ENCODE results near the gene HK2. TPM values are rescaled to one million over a fixed set of nuclear protein-coding genes. Genes with fewer than 3 reads are reported as not detected.

HK2 gene
- total RNA-seq, 6 experiments from 2014 or later: 0.48 to 23.0 (median 0.87) TPM

DNA sequence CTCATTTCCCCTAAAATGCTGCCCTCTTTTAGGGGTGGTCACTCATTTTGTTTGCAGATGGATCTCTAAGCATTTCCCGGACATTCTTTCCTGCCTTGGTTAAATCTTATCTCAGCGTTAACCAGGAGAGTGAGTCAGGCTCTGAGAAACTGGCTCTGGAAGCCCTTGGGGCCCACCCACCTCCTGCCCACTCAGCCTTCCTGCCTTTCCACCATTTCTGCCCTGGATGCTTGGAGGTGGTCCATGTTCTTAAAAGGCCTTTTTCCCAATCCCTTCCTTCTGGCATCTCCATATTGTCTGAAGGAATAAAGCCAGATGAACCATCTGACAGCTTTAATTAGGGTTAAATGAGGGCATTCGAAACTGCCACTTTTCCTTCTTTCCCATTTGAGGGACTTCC lies 9.5 kb downstream of the HK2 start:
- Histone ChIP-seq H3K36me3 (no peaks in the 10 kb centered on the region), H3K9me3 (no peaks in the 10 kb centered on the region), H3K4me1 (no peaks in the 10 kb centered on the region), H3K27me3 (no peaks in the 10 kb centered on the region), H3K4me3 (no peak overlapping the region), H3K27ac (no peak overlapping the region)
- ATAC-seq (no peak), DNase-seq (no peak)
- TF ChIP-seq, protein P1, sequence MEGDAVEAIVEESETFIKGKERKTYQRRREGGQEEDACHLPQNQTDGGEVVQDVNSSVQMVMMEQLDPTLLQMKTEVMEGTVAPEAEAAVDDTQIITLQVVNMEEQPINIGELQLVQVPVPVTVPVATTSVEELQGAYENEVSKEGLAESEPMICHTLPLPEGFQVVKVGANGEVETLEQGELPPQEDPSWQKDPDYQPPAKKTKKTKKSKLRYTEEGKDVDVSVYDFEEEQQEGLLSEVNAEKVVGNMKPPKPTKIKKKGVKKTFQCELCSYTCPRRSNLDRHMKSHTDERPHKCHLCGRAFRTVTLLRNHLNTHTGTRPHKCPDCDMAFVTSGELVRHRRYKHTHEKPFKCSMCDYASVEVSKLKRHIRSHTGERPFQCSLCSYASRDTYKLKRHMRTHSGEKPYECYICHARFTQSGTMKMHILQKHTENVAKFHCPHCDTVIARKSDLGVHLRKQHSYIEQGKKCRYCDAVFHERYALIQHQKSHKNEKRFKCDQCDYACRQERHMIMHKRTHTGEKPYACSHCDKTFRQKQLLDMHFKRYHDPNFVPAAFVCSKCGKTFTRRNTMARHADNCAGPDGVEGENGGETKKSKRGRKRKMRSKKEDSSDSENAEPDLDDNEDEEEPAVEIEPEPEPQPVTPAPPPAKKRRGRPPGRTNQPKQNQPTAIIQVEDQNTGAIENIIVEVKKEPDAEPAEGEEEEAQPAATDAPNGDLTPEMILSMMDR (IDR thresholded peaks at IDR 0.05): no peak
- no peak for TF ChIP-seq POLR2A (IDR thresholded peaks at IDR 0.05)
- intact Hi-C loops (cut with DNase I): no loop called here
- 52% methylated on average over 3 of the region's 3 CpGs for WGBS (ENCODE audit: insufficient coverage, low coverage, low lambda C conversion rate, missing lambda C conversion rate)

DNA sequence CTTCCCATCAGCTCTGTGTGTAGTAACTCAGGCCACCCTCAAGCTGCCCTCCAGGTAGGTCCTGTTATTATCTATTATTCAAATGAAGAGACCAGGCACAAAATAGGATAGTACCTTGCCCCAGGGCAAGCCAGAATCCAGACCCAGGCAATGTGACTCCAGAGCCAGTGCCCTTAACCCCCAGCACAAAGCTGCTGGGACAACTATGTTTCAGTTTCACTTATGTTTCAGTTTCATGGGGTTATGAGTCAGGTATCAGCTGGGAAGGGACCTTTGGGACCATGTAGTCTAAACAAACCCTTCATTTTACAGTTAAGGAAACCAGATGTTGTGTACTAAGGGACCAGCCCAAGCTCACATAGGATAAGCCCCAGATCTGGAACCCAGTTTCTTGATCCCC lies 10.0 kb downstream of the HK2 start:
- Histone ChIP-seq H3K36me3 (no peaks in the 10 kb centered on the region), H3K27me3 (no peaks in the 10 kb centered on the region), H3K4me3 (no peak overlapping the region), H3K27ac (no peak overlapping the region), H3K4me1 (no peaks in the 10 kb centered on the region), H3K9me3 (no peaks in the 10 kb centered on the region)
- DNase-seq (no peak), ATAC-seq (peak in 3 of 4 donors; percentile 39 to 80 (median 55))
- intact Hi-C loops (cut with DNase I): no loop called here
- no peak for TF ChIP-seq POLR2A (IDR thresholded peaks at IDR 0.05)
- TF ChIP-seq, protein P1 (IDR thresholded peaks at IDR 0.05): no peak

DNA sequence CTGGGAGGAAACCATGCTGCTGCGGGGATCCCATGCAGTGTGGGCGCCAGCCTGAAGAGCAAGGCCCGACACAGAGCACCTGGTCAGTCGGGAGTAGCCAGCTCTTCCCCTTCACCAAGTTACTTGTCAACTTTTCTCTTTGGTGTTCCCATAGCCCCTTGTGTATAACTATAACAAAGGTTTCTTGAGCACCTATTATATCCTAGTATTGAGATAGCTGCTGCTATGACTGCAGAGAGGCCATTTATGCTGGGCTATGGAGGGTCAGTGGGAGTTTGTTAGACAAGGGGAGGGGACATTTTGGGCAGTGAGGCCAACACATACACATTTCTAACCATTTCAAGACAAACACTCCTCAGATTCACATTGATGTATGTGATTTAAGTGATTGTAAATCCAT lies 10.8 kb downstream of the HK2 start:
- DNase-seq: no peak
- Histone ChIP-seq H3K9me3 (no peaks in the 10 kb centered on the region), H3K4me1 (no peaks in the 10 kb centered on the region), H3K27me3 (no peaks in the 10 kb centered on the region), H3K36me3 (no peaks in the 10 kb centered on the region), H3K27ac (no peak overlapping the region), H3K4me3 (no peak overlapping the region)
- intact Hi-C loops (cut with DNase I): no loop called here
- no peak for ATAC-seq
- 80% methylated on average over 1 of the region's 4 CpGs for WGBS (ENCODE audit: insufficient coverage, low coverage, low lambda C conversion rate, missing lambda C conversion rate)
- TF ChIP-seq POLR2A (IDR thresholded peaks at IDR 0.05): no peak
- TF ChIP-seq, protein P1 (IDR thresholded peaks at IDR 0.05): no peak

DNA sequence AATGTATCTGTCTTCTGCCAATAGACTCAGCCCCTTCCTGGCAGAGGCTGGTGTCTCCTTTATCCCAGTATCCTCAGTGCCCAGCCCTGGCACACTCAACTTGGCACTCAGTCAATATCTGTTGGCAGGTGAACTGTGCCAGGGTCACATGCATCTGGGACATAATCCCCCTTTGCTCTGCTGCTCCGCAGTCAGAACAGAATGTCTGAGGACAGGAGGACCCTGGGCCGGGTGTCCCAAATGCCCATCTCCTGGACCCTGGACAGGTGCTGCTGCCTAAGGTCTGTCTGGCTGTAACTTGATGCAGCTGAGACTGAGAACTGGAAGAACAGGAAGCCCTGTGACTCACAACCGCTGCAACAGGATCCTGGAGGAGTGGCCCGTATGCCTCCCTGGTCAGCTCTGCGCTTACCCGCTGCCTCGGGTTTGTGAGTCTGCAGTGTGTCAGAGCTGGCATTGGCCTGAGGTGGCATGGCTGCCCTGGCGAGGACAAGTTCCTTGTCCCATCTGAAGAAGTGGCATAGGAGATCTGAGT lies 11.4 kb downstream of the HK2 start:
- DNase-seq (peak; percentile 55 to 73 (median 60)), ATAC-seq (peak; percentile 65 to 77 (median 72))
- no peaks in the 10 kb centered on the region for H3K27me3 ChIP-seq
- TF ChIP-seq, protein P1 (IDR thresholded peaks at IDR 0.05): no peak
- no peak for TF ChIP-seq POLR2A (IDR thresholded peaks at IDR 0.05)
- H3K4me1 ChIP-seq: no peaks in the 10 kb centered on the region
- 40% methylated on average over 3 of the region's 8 CpGs for WGBS (ENCODE audit: insufficient coverage, low coverage, low lambda C conversion rate, missing lambda C conversion rate)
- H3K36me3 ChIP-seq: no peaks in the 10 kb centered on the region
- H3K9me3 ChIP-seq: no peaks in the 10 kb centered on the region
- H3K27ac ChIP-seq: no peak overlapping the region
- no peak overlapping the region for H3K4me3 ChIP-seq
- intact Hi-C loops (cut with DNase I): no loop called here

DNA sequence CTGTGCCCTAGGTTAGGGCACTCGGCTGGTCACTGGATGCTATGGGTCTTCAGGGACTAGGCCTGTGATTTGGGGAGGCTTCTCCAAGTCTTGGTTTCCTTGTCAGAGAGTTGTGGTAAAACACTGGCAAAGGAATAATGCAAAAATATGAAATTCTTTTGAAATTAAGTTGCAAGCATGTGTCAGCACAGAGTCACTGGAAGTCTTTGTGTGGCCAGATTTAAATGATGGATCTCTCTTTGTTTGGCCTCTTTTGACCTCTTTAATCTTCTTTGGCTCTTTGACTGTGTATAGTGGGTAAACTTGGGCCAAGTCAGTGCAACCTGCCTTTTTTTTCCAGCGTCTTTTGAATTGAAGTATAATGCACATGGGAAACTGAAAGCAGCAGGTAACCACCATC lies 12.1 kb downstream of the HK2 start:
- intact Hi-C loops (cut with DNase I): no loop called here
- no peaks in the 10 kb centered on the region for H3K36me3 ChIP-seq
- no peak overlapping the region for H3K4me3 ChIP-seq
- WGBS (ENCODE audit: insufficient coverage, low coverage, low lambda C conversion rate, missing lambda C conversion rate): 60% methylated on average over 2 of the region's 2 CpGs
- ATAC-seq (no peak), DNase-seq (no peak)
- H3K9me3 ChIP-seq: no peaks in the 10 kb centered on the region
- no peaks in the 10 kb centered on the region for H3K27me3 ChIP-seq
- H3K27ac ChIP-seq: no peak overlapping the region
- TF ChIP-seq POLR2A (IDR thresholded peaks at IDR 0.05): no peak
- TF ChIP-seq, protein P1 (IDR thresholded peaks at IDR 0.05): no peak
- no peaks in the 10 kb centered on the region for H3K4me1 ChIP-seq

Measured in right lobe of liver (tissue), 6 donors.